Psoas muscle (tissue), 8 donors: ENCODE measurements around the gene SPAG7. TPM values are rescaled to one million over a fixed set of nuclear protein-coding genes. Genes with fewer than 3 reads are reported as not detected.

Source experiments
- ATAC-seq, 4 donors: fragments of 200-7000 bp; cut with Tn5 transposase; one replicate each; pipeline ENCODE4 v1.9.1; 2020; ENCODE audit warnings: moderate library complexity in 3 of 4, mild to moderate bottlenecking in 2 of 4
- DNase-seq, 2 donors: peaks; one replicate each; pipeline ENCODE4 v3.0.0-alpha.2; 2020
- H3K27ac ChIP-seq: fragments of 200-600 bp; one replicate; pipeline ENCODE4 v1.8.0; 2022
- H3K27me3 ChIP-seq, 3 donors: fragments of 200-600 bp in 1 of 3; one replicate each; pipeline versions ENCODE4 v1.6.1 to v1.8.0; 2013 to 2022; ENCODE audit warnings: low read length in 2 of 3, mild to moderate bottlenecking in 2 of 3, moderate library complexity in 1 of 3; ENCODE audit not compliant: insufficient read depth in 3 of 3
- H3K36me3 ChIP-seq, 2 donors: fragments of 200-600 bp in 1 of 2; one replicate each; pipeline versions ENCODE4 v1.6.1 to v1.8.0; 2013 to 2022; ENCODE audit warnings: low read depth in 1 of 2, mild to moderate bottlenecking in 1 of 2, moderate library complexity in 1 of 2; ENCODE audit not compliant: insufficient read depth in 1 of 2
- H3K4me1 ChIP-seq: fragments of 200-600 bp; one replicate; pipeline ENCODE4 v1.8.0; 2022
- H3K4me3 ChIP-seq: fragments of 200-600 bp; one replicate; pipeline ENCODE4 v1.8.0; 2022; ENCODE audit warnings: mild to moderate bottlenecking
- H3K9me3 ChIP-seq: fragments of 200-600 bp; one replicate; pipeline ENCODE4 v1.8.0; 2022
- CTCF ChIP-seq: fragments of 200-600 bp; IDR thresholded peaks from one replicate; pipeline ENCODE4 v1.8.0; 2022; ENCODE audit warnings: antibody characterized with exemption
- WGBS, 3 donors: extraction: QIAGEN DNeasy Blood & Tissue Kit; methylation state at CpG; one replicate each; pipeline versions ENCODE4 v1.1.6 to v1.1.7; 2013; 5-methylcytosine and 5-hydroxymethylcytosine counted together
- intact Hi-C, 2 donors: fragments of 100-400 bp; cut with DNase I; formaldehyde crosslinking; loops; one replicate each; pipeline versions ENCODE4 v1.11.0 to v1.14.2; 2022
- polyA plus RNA-seq, 3 donors: library from polyadenylated mRNA; stranded (reverse); fragments of 200-250 nt; gene quantifications; one replicate each; pipeline ENCODE4 v1.2.3, GENCODE V29; 2013
- total RNA-seq, 4 donors: library from RNA; stranded (reverse); fragmentation: NEBNext Ultra II Directional in 2 of 4; extraction: Animal tissue kit (Norgen Biotek cat#: 25700) in 2 of 4; gene quantifications; one replicate each; pipeline versions ENCODE4 v1.2.1 to v1.2.4, GENCODE V29; 2021 to 2023
- donor health status: healthy with polysubstance abuse.
- donor health status: DM: no; HTN: no; CAD: no; lungs with moderate emphysema.
- donor health status: Bipolar disorder and iron deficiency.
- donor health status: healthy.
- donor health status: DM: yes; HTN: yes; CAD: no.
- donor health status: DM: no; HTN: no; CAD: no.
- donor health status: DM: no; HTN: no; CAD: no.
- donor health status: DM: yes; HTN: yes; CAD: no.

Gene SPAG7
- total and polyA plus RNA-seq, 7 donors: 79.2 to 179 (median 117) TPM

GRCh38 chr17:4953451-4953961, 14.1 kb downstream of the SPAG7 start:
- H3K4me3 ChIP-seq: peak overlapping the region; percentile 97
- H3K4me1 ChIP-seq: peaks cover 32% of the 10 kb centered on the region
- TF ChIP-seq CTCF: no peak
- intact Hi-C loops: loop anchor here in 1 of 2 donors (2.0 kb wide), 1 partner anchor 13 kb away; the partner anchor contains the start of gene SPAG7
- no peaks in the 10 kb centered on the region for H3K9me3 ChIP-seq
- ATAC-seq (no peak), DNase-seq (peak in 1 of 2 donors; percentile 66)
- 28 to 36% (median 33%) methylated on average over 14 of the region's 14 CpGs for WGBS, 3 donors
- no peaks in the 10 kb centered on the region for H3K27me3 ChIP-seq
- H3K36me3 ChIP-seq: peaks cover 0 to 33% of the 10 kb centered on the region in 2 donors
- peak overlapping the region; percentile 96 for H3K27ac ChIP-seq

- no peak for TF ChIP-seq CTCF
- H3K27ac ChIP-seq: peak overlapping the region; percentile 96
- DNase-seq: peak in 1 of 2 donors; percentile 78
- 35 to 41% (median 37%) methylated on average over 3 of the region's 3 CpGs for WGBS, 3 donors
- intact Hi-C loops: loop anchor here in 1 of 2 donors (2.0 kb wide), 1 partner anchor 15 kb away; the partner anchor contains the start of gene SPAG7
- H3K27me3 ChIP-seq: no peaks in the 10 kb centered on the region
- peak; percentile 11 to 50 (median 33) for ATAC-seq
- H3K36me3 ChIP-seq: peaks cover 0 to 26% of the 10 kb centered on the region in 2 donors
- peaks cover 34% of the 10 kb centered on the region for H3K4me1 ChIP-seq
- H3K4me3 ChIP-seq: peak overlapping the region; percentile 97
- H3K9me3 ChIP-seq: no peaks in the 10 kb centered on the region
Measured at GRCh38 chr17:4951486-4951885, 16.1 kb downstream of the SPAG7 start.

GRCh38 chr17:4950746-4951204, 16.8 kb downstream of the SPAG7 start, which contains the start of gene ENO3:
Gene ENO3 (plus strand): TSS chr17:4951119. CDS start chr17:4951830, 711 bp downstream.
- peaks cover 0 to 26% of the 10 kb centered on the region in 2 donors for H3K36me3 ChIP-seq
- H3K27ac ChIP-seq: peak within 1 kb of the TSS; percentile 96
- 11 to 17% (median 11%) methylated on average over 7 of the region's 7 CpGs for WGBS, 3 donors
- intact Hi-C loops: loop anchor here in 1 of 2 donors (2.0 kb wide), 1 partner anchor 16 kb away; the partner anchor contains the start of gene SPAG7
- no peaks in the 10 kb centered on the region for H3K27me3 ChIP-seq
- peak within 1 kb of the TSS; percentile 97 for H3K4me3 ChIP-seq
- no peak for TF ChIP-seq CTCF
- H3K9me3 ChIP-seq: no peaks in the 10 kb centered on the region
- ATAC-seq (peak in 3 of 4 donors; percentile 14 to 41 (median 22)), DNase-seq (peak; percentile 59 to 77)
- peaks cover 41% of the 10 kb centered on the region for H3K4me1 ChIP-seq

- H3K4me1 ChIP-seq: peaks cover 43% of the 10 kb centered on the region
- peak overlapping the region; percentile 96 for H3K27ac ChIP-seq
- H3K4me3 ChIP-seq: peak overlapping the region; percentile 97
- 2 to 5% (median 5%) methylated on average over 30 to 52 of the region's 52 CpGs for WGBS, 3 donors
- intact Hi-C loops: loop anchor here in 1 of 2 donors (2.0 kb wide), 1 partner anchor 17 kb away; the partner anchor contains the start of gene SPAG7
- no peaks in the 10 kb centered on the region for H3K9me3 ChIP-seq
- DNase-seq (peak; percentile 77 to 85), ATAC-seq (peak; percentile 54 to 62 (median 56))
- TF ChIP-seq CTCF: no peak
- no peaks in the 10 kb centered on the region for H3K27me3 ChIP-seq
- peaks cover 0 to 28% of the 10 kb centered on the region in 2 donors for H3K36me3 ChIP-seq
Measured at GRCh38 chr17:4950075-4950745, 17.4 kb downstream of the SPAG7 start.
